Measurements from ENCODE around the gene SLC16A4.

GRCh38 chr1:110343249-110343648, 47.6 kb downstream of the SLC16A4 start:
- TF ChIP-seq CTCF (IDR thresholded peaks at IDR 0.05) (no peak), POLR2AphosphoS5 (IDR thresholded peaks at IDR 0.05; ENCODE audit: low read depth, low read length) (no peak), TCF7L2 (IDR thresholded peaks at IDR 0.05; ENCODE audit: low read depth, low read length) (no peak), REST (IDR thresholded peaks at IDR 0.05; ENCODE audit: insufficient read depth in 1 of 2, low read depth in 2 of 2, low read length in 1 of 2) (no peak), SIN3A (IDR thresholded peaks at IDR 0.05; ENCODE audit: borderline replicate concordance, insufficient read depth, low read depth, low read length) (no peak)
